Activated CD4-positive, alpha-beta T cell treated with anti-CD3 and anti-CD28 coated beads, Interleukin-2, amount 50 U/mL, for 1 hour (primary cell): ENCODE results near the gene THSD7A.
"Not testable (repeated sequence)": the region's sequence is repeated elsewhere in the genome, so short reads cannot be mapped to it uniquely, and the experiment has no call there.

Experiments
- DNase-seq: peaks from one replicate; pipeline ENCODE4 v3.0.0-alpha.2; 2020

THSD7A gene

GRCh38 chr7:11447106-11447505, 384.9 kb downstream of the THSD7A start:
- DNase-seq: no peak

- not testable (repeated sequence) for DNase-seq
These were observed 388.1 kb downstream of the THSD7A start for GRCh38 chr7:11443934-11444333.

GRCh38 chr7:11437994-11438393, 394.0 kb downstream of the THSD7A start:
- no peak for DNase-seq

GRCh38 chr7:11436773-11437524, 395.0 kb downstream of the THSD7A start:
- DNase-seq: no peak

- DNase-seq: no peak
These were observed 395.7 kb downstream of the THSD7A start for GRCh38 chr7:11436316-11436715.

GRCh38 chr7:11434366-11434765, 397.6 kb downstream of the THSD7A start:
- no peak for DNase-seq

- DNase-seq: no peak
These were observed 401.2 kb downstream of the THSD7A start for GRCh38 chr7:11430841-11431240.

- no peak for DNase-seq
These were observed 401.9 kb downstream of the THSD7A start for GRCh38 chr7:11430112-11430511.

GRCh38 chr7:11428877-11429581, 403.0 kb downstream of the THSD7A start:
- no peak for DNase-seq

- no peak for DNase-seq
These were observed 404.2 kb downstream of the THSD7A start for GRCh38 chr7:11427686-11428273.

GRCh38 chr7:11424006-11424405, 408.0 kb downstream of the THSD7A start:
- DNase-seq: no peak

- DNase-seq: no peak
These were observed 411.9 kb downstream of the THSD7A start for GRCh38 chr7:11420049-11420448.

GRCh38 chr7:11416641-11417458, 415.1 kb downstream of the THSD7A start:
- no peak for DNase-seq

- no peak for DNase-seq
These were observed 416.9 kb downstream of the THSD7A start for GRCh38 chr7:11415101-11415500.

GRCh38 chr7:11413901-11414300, 418.1 kb downstream of the THSD7A start:
- no peak for DNase-seq

GRCh38 chr7:11412036-11412435, 420.0 kb downstream of the THSD7A start:
- no peak for DNase-seq

GRCh38 chr7:11410656-11411644, 421.0 kb downstream of the THSD7A start:
- no peak for DNase-seq

- no peak for DNase-seq
These were observed 427.6 kb downstream of the THSD7A start for GRCh38 chr7:11404355-11404754.

GRCh38 chr7:11403781-11404180, 428.2 kb downstream of the THSD7A start:
- DNase-seq: no peak

- DNase-seq: no peak
These were observed 437.6 kb downstream of the THSD7A start for GRCh38 chr7:11394438-11394837.

- no peak for DNase-seq
These were observed 452.4 kb downstream of the THSD7A start for GRCh38 chr7:11379641-11380040.

- no peak for DNase-seq
These were observed 455.5 kb downstream of the THSD7A start for GRCh38 chr7:11376529-11376928.
